Neural cell (in vitro differentiated cells): ENCODE results near the gene SNAI1. TPM values are rescaled to one million over a fixed set of nuclear protein-coding genes. Genes with fewer than 3 reads are reported as not detected.

ENCODE experiments used
- H2AFZ ChIP-seq: fragments of 200-600, 300-800 bp; sonication (generic), shearing (Covaris generic); 2 replicates; pipeline ENCODE4 v1.6.0; 2014; ENCODE audit warnings: low read depth, mild to moderate bottlenecking, antibody characterized with exemption, low read length, moderate library complexity
- H3F3A ChIP-seq: fragments of 200-600 bp; shearing (Covaris generic); 2 replicates; pipeline ENCODE4 v1.6.1; 2016; ENCODE audit warnings: mild to moderate bottlenecking, moderate library complexity, mixed read lengths, antibody characterized with exemption, low read length; ENCODE audit not compliant: insufficient read depth, poor library complexity, severe bottlenecking
- H3K27ac ChIP-seq: fragments of 200-600, 300-800 bp; sonication (generic), shearing (Covaris generic); 2 replicates; pipeline ENCODE4 v1.5.1; 2014; ENCODE audit warnings: mild to moderate bottlenecking, low read length, moderate library complexity
- H3K27me3 ChIP-seq: fragments of 300-800, 200-600 bp; sonication (generic), shearing (Covaris generic); 2 replicates; pipeline ENCODE4 v1.6.0; 2014; ENCODE audit warnings: mild to moderate bottlenecking, low read depth, low read length, moderate library complexity; ENCODE audit not compliant: insufficient read depth
- H3K36me3 ChIP-seq: fragments of 300-800, 200-600 bp; sonication (generic), shearing (Covaris generic); 2 replicates; pipeline ENCODE4 v1.5.1; 2014; ENCODE audit warnings: mild to moderate bottlenecking, antibody characterized with exemption, low read length, moderate library complexity; ENCODE audit not compliant: insufficient read depth
- H3K4me2 ChIP-seq: fragments of 300-800, 200-600 bp; sonication (generic), shearing (Covaris generic); 2 replicates; pipeline ENCODE4 v1.6.0; 2014; ENCODE audit warnings: mild to moderate bottlenecking, low read length
- H3K4me3 ChIP-seq: fragments of 300-800, 200-600 bp; sonication (generic), shearing (Covaris generic); 2 replicates; pipeline ENCODE4 v1.5.1; 2014; ENCODE audit warnings: mild to moderate bottlenecking, low read length, moderate library complexity
- H3K79me2 ChIP-seq: fragments of 200-600 bp; shearing (Covaris generic); replicated peaks from 2 replicates; pipeline ENCODE4 v1.6.0; 2014; ENCODE audit warnings: mild to moderate bottlenecking, low read length, moderate library complexity; ENCODE audit not compliant: insufficient read depth
- H3K9ac ChIP-seq: fragments of 300-800, 200-600 bp; sonication (generic), shearing (Covaris generic); 2 replicates; pipeline ENCODE4 v1.6.1; 2016; ENCODE audit warnings: mild to moderate bottlenecking, low read length, mixed read lengths
- H3K9me2 ChIP-seq: fragments of 200-600 bp; shearing (Covaris generic); 2 replicates; pipeline ENCODE4 v1.6.1; 2016; ENCODE audit warnings: mild to moderate bottlenecking, low read length, mixed read lengths; ENCODE audit not compliant: insufficient read depth
- H3K9me3 ChIP-seq: fragments of 200-600, 300-800 bp; sonication (generic), shearing (Covaris generic); 2 replicates; pipeline ENCODE4 v1.6.1; 2016; ENCODE audit warnings: mild to moderate bottlenecking, mixed run types, low read length, moderate library complexity, mixed read lengths
- H4K20me1 ChIP-seq: fragments of 200-600 bp; shearing (Covaris generic); 2 replicates; pipeline ENCODE4 v1.6.1; 2016; ENCODE audit warnings: mild to moderate bottlenecking, mixed run types; ENCODE audit not compliant: insufficient read depth
- EP300 ChIP-seq: fragments of 450-650 bp; conservative IDR thresholded peaks from 2 replicates; pipeline ENCODE4 v1.6.1; 2014; ENCODE audit warnings: antibody characterized with exemption, mild to moderate bottlenecking, moderate library complexity; ENCODE audit not compliant: poor library complexity, severe bottlenecking
- EZH2 ChIP-seq: fragments of 200-600, 300-800 bp; shearing (Covaris generic), sonication (generic); IDR thresholded peaks from 2 replicates; pipeline ENCODE4 v1.6.1; 2014; ENCODE audit warnings: antibody characterized with exemption, low read length, borderline replicate concordance, mild to moderate bottlenecking; ENCODE audit not compliant: insufficient read depth, poor library complexity, severe bottlenecking
- MXI1 ChIP-seq: fragments of 450-650 bp; conservative IDR thresholded peaks from 2 replicates; pipeline ENCODE4 v1.6.1; 2014; ENCODE audit warnings: antibody characterized with exemption, mild to moderate bottlenecking; ENCODE audit not compliant: poor library complexity, severe bottlenecking
- POLR2AphosphoS5 ChIP-seq: IDR thresholded peaks from 2 replicates; pipeline ENCODE4 v1.6.1; 2012
- RAD21 ChIP-seq: fragments of 450-650 bp; conservative IDR thresholded peaks from 2 replicates; pipeline ENCODE4 v1.6.1; 2014; ENCODE audit warnings: antibody characterized with exemption, mild to moderate bottlenecking, moderate library complexity
- SMC3 ChIP-seq: fragments of 450-650 bp; conservative IDR thresholded peaks from 2 replicates; pipeline ENCODE4 v1.6.1; 2014; ENCODE audit warnings: antibody characterized with exemption, mild to moderate bottlenecking, moderate library complexity; ENCODE audit not compliant: poor library complexity
- TAF1 ChIP-seq: IDR thresholded peaks from 2 replicates; pipeline ENCODE4 v1.6.1; 2012; ENCODE audit warnings: low read depth
- polyA plus RNA-seq: library from polyadenylated mRNA; depleted of rRNA; stranded (reverse); fragments of >200 nt; gene quantifications from 2 replicates; pipeline ENCODE4 v1.2.3, GENCODE V29; 2014
- TF ChIP-seq, protein P1 (sequence below): IDR thresholded peaks from 2 replicates; pipeline ENCODE4 v1.6.1; 2012; ENCODE audit warnings: borderline replicate concordance
- TF ChIP-seq, protein P2 (sequence below): fragments of 450-650 bp; IDR thresholded peaks from 2 replicates; pipeline ENCODE4 v1.5.1; 2014; ENCODE audit warnings: antibody characterized with exemption, mild to moderate bottlenecking, moderate library complexity; ENCODE audit not compliant: poor library complexity, severe bottlenecking

SNAI1 gene
- polyA plus RNA-seq, 1 donor from 2014 or later: 0.31 TPM

DNA sequence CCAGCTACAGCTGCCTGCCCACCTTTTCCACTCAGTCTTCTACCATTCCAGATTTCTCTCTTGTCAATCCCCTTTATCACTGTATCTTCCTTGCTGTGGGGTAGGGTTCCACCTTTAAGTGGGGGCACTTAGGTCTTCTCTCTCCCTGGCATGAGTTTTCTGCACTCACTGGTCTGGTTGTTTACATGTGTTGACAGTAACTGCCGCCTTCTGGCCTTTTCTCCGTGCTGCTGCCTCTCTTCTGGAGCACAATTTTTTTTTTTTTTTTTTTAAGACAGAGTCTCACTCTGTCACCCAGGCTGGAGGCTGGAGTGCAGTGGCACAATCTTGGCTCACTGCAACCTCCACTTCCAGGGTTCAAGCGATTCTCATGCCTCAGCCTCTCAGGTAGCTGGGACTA, 34.6 kb upstream of the SNAI1 start:
- Histone ChIP-seq H4K20me1 (no peaks in the 10 kb centered on the region), H3K79me2 (peaks cover 1% of the 10 kb centered on the region), H3K4me2 (no peak overlapping the region), H3K9me3 (no peaks in the 10 kb centered on the region), H2AFZ (no peak overlapping the region), H3K27ac (no peak overlapping the region), H3K36me3 (peaks cover 8% of the 10 kb centered on the region), H3K27me3 (no peaks in the 10 kb centered on the region), H3K9me2 (no peaks in the 10 kb centered on the region), H3K4me3 (no peak overlapping the region), H3K9ac (no peak overlapping the region), H3F3A (no peaks in the 10 kb centered on the region)
- TF ChIP-seq SMC3: no peak
- no peak for TF ChIP-seq EP300
- no peak for TF ChIP-seq EZH2
- no peak for TF ChIP-seq RAD21
- no peak for TF ChIP-seq POLR2AphosphoS5

DNA sequence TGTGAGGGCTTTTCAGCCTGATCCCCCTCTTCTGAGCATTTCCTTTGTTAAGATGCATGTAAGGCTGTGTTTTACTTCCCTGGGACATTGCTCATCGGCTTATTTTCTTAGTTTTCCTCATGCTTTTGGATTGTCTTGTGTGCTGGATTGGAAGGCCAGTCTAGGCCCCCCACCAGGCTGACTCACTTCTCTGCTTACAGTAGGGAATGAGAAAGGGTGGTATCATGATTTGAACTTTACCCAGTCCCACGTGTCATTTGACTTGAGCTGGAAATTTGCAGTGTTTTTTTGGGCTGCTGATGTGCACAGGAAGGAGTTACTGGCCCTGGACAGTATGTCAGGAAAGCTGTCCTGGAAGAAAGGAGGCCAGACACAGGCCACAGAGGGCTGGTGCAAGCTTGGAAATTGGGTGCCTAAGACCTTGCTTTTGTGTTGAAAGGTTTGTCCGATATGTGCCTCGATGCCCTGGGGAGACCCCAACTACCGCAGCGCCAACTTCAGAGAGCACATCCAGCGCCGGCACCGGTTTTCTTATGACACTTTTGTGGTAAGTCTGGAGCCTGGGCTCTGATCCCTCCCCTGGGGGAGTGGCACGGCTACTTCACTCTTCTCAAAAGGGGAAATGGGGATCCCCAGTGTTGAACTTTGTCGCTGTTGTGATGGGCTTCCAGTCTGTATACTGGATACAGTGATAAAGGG, 33.8 kb upstream of the SNAI1 start:
- H3K27me3 ChIP-seq: no peaks in the 10 kb centered on the region
- no peaks in the 10 kb centered on the region for H3K79me2 ChIP-seq
- no peak overlapping the region for H3K9ac ChIP-seq
- H3K9me2 ChIP-seq: no peaks in the 10 kb centered on the region
- H2AFZ ChIP-seq: no peak overlapping the region
- no peak overlapping the region for H3K27ac ChIP-seq
- no peaks in the 10 kb centered on the region for H3F3A ChIP-seq
- no peak overlapping the region for H3K4me2 ChIP-seq
- TF ChIP-seq TAF1 (no peak), EZH2 (no peak), POLR2AphosphoS5 (no peak), SMC3 (no peak), RAD21 (no peak), EP300 (no peak), MXI1 (no peak)
- TF ChIP-seq, protein P1, sequence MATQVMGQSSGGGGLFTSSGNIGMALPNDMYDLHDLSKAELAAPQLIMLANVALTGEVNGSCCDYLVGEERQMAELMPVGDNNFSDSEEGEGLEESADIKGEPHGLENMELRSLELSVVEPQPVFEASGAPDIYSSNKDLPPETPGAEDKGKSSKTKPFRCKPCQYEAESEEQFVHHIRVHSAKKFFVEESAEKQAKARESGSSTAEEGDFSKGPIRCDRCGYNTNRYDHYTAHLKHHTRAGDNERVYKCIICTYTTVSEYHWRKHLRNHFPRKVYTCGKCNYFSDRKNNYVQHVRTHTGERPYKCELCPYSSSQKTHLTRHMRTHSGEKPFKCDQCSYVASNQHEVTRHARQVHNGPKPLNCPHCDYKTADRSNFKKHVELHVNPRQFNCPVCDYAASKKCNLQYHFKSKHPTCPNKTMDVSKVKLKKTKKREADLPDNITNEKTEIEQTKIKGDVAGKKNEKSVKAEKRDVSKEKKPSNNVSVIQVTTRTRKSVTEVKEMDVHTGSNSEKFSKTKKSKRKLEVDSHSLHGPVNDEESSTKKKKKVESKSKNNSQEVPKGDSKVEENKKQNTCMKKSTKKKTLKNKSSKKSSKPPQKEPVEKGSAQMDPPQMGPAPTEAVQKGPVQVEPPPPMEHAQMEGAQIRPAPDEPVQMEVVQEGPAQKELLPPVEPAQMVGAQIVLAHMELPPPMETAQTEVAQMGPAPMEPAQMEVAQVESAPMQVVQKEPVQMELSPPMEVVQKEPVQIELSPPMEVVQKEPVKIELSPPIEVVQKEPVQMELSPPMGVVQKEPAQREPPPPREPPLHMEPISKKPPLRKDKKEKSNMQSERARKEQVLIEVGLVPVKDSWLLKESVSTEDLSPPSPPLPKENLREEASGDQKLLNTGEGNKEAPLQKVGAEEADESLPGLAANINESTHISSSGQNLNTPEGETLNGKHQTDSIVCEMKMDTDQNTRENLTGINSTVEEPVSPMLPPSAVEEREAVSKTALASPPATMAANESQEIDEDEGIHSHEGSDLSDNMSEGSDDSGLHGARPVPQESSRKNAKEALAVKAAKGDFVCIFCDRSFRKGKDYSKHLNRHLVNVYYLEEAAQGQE: no peak
- TF ChIP-seq, protein P2, sequence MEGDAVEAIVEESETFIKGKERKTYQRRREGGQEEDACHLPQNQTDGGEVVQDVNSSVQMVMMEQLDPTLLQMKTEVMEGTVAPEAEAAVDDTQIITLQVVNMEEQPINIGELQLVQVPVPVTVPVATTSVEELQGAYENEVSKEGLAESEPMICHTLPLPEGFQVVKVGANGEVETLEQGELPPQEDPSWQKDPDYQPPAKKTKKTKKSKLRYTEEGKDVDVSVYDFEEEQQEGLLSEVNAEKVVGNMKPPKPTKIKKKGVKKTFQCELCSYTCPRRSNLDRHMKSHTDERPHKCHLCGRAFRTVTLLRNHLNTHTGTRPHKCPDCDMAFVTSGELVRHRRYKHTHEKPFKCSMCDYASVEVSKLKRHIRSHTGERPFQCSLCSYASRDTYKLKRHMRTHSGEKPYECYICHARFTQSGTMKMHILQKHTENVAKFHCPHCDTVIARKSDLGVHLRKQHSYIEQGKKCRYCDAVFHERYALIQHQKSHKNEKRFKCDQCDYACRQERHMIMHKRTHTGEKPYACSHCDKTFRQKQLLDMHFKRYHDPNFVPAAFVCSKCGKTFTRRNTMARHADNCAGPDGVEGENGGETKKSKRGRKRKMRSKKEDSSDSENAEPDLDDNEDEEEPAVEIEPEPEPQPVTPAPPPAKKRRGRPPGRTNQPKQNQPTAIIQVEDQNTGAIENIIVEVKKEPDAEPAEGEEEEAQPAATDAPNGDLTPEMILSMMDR: no peak
- H4K20me1 ChIP-seq: no peaks in the 10 kb centered on the region
- no peak overlapping the region for H3K4me3 ChIP-seq
- peaks cover 8% of the 10 kb centered on the region for H3K36me3 ChIP-seq
- H3K9me3 ChIP-seq: no peaks in the 10 kb centered on the region
